Fibroblast of lung (primary cell): ENCODE data around the gene SESN1.

Experiments used
- EZH2 ChIP-seq: IDR thresholded peaks from 2 replicates; pipeline ENCODE4 v1.5.1; 2012; ENCODE audit warnings: low read length, control low read depth, mild to moderate bottlenecking; ENCODE audit errors: missing control alignments
- TF ChIP-seq, protein P1 (sequence below), 2 donors: IDR thresholded peaks in 1 of 2; conservative IDR thresholded peaks in 1 of 2; 1 replicate in 1 of 2; 2 replicates in 1 of 2; pipeline ENCODE4 v1.5.1; 2011 to 2012; ENCODE audit warnings: low read length in 2 of 2, control low read depth in 1 of 2, inconsistent platforms in 1 of 2, low read depth in 1 of 2, mild to moderate bottlenecking in 1 of 2

GRCh38 chr6:109076377-109076776, 18.3 kb downstream of the SESN1 start:
- TF ChIP-seq, protein P1, sequence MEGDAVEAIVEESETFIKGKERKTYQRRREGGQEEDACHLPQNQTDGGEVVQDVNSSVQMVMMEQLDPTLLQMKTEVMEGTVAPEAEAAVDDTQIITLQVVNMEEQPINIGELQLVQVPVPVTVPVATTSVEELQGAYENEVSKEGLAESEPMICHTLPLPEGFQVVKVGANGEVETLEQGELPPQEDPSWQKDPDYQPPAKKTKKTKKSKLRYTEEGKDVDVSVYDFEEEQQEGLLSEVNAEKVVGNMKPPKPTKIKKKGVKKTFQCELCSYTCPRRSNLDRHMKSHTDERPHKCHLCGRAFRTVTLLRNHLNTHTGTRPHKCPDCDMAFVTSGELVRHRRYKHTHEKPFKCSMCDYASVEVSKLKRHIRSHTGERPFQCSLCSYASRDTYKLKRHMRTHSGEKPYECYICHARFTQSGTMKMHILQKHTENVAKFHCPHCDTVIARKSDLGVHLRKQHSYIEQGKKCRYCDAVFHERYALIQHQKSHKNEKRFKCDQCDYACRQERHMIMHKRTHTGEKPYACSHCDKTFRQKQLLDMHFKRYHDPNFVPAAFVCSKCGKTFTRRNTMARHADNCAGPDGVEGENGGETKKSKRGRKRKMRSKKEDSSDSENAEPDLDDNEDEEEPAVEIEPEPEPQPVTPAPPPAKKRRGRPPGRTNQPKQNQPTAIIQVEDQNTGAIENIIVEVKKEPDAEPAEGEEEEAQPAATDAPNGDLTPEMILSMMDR (conservative IDR thresholded peaks at IDR 0.05 in 1 of 2, IDR thresholded peaks at IDR 0.05 in 1 of 2; ENCODE audit: low read depth in 1 of 2, low read length in 2 of 2): no peak
- TF ChIP-seq EZH2: no peak
